Nucleus accumbens (tissue), 56 donors: ENCODE measurements around the gene TNFSF9.
"Not testable (repeated sequence)": the region's sequence is repeated elsewhere in the genome, so short reads cannot be mapped to it uniquely, and the experiment has no call there.

Source experiments
- DNase-seq, 56 donors: peaks; one replicate each; lab custom pipeline; 2025; lab: John Stamatoyannopoulos, UW

The TNFSF9 gene

GRCh38 chr19:6503407-6504201 is 27.2 kb upstream of the TNFSF9 start:
- no peak for DNase-seq

GRCh38 chr19:6508028-6508771 is 22.6 kb upstream of the TNFSF9 start:
- not testable (repeated sequence) for DNase-seq

GRCh38 chr19:6509118-6509971 is 21.5 kb upstream of the TNFSF9 start:
- peak in 55 of 56 donors; percentile 61 to 99 (median 93) for DNase-seq

- DNase-seq: peak in 2 of 56 donors; percentile 20 to 36
These were observed 20.2 kb upstream of the TNFSF9 start for GRCh38 chr19:6510618-6511017.

- DNase-seq: no peak
These were observed 16.7 kb upstream of the TNFSF9 start for GRCh38 chr19:6514089-6514488.

- no peak for DNase-seq
These were observed 15.8 kb upstream of the TNFSF9 start for GRCh38 chr19:6514926-6515544.

GRCh38 chr19:6516018-6516658 is 14.7 kb upstream of the TNFSF9 start:
- peak in 55 of 56 donors; percentile 50 to 98 (median 90) for DNase-seq

GRCh38 chr19:6516659-6517291 is 14.1 kb upstream of the TNFSF9 start:
- DNase-seq: peak in 54 of 56 donors; percentile 43 to 96 (median 80)

GRCh38 chr19:6518145-6518911 is 12.5 kb upstream of the TNFSF9 start:
- DNase-seq: no peak

GRCh38 chr19:6519289-6519688 is 11.5 kb upstream of the TNFSF9 start:
- no peak for DNase-seq

- DNase-seq: no peak
These were observed 8.8 kb upstream of the TNFSF9 start for GRCh38 chr19:6521718-6522646.

- DNase-seq: no peak
These were observed 8.1 kb upstream of the TNFSF9 start for GRCh38 chr19:6522712-6523111.

- DNase-seq: no peak
These were observed 6.5 kb upstream of the TNFSF9 start for GRCh38 chr19:6524311-6524710.

- no peak for DNase-seq
These were observed 2.8 kb upstream of the TNFSF9 start for GRCh38 chr19:6527893-6528543.

GRCh38 chr19:6528544-6529121 is 2.2 kb upstream of the TNFSF9 start:
- peak in 47 of 56 donors; percentile 11 to 73 (median 45) for DNase-seq

GRCh38 chr19:6529351-6529750 is 1.5 kb upstream of the TNFSF9 start:
- no peak for DNase-seq
